Activated CD8-positive, alpha-beta memory T cell treated with anti-CD3 and anti-CD28 coated beads for 1 hour (primary cell): Measurements from ENCODE around the gene CEBPB.
"Not testable (repeated sequence)": the region's sequence is repeated elsewhere in the genome, so short reads cannot be mapped to it uniquely, and the experiment has no call there.

Experiments
- DNase-seq, 2 donors: peaks; one replicate each; pipeline ENCODE4 v3.0.0-alpha.2; 2020; ENCODE audit warnings: low read depth in 1 of 2; ENCODE audit errors: extremely low read depth in 1 of 2

Gene CEBPB

DNA sequence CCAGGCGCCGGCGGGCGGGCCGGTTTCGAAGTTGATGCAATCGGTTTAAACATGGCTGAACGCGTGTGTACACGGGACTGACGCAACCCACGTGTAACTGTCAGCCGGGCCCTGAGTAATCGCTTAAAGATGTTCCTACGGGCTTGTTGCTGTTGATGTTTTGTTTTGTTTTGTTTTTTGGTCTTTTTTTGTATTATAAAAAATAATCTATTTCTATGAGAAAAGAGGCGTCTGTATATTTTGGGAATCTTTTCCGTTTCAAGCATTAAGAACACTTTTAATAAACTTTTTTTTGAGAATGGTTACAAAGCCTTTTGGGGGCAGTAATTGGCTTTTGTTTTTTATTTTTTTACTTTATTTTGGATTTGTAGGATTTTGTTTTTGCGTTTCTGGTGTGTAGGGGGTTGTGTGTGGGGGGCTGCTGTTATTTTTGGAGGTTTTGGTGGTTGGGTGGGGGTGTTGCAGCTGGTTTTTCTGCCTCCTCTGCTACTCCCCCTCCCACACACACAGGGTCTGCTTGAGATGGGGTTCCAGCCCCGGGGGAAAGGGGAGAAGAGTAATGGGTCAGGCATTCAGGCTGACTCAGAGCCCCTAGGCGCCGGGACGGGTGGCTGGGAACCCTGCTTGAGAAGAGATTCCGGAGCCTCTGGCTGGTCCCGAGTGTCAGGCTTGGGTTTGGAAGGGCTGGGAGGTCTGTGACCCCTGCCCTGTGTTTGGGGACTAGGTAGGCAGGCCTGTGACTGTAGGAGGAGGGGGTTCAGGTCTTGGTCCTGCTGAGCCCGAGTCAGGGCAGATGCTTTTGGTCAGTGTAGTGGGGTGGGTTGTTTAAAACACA lies 2.0 kb downstream of the CEBPB start:
- peak; percentile 37 to 60 for DNase-seq

DNA sequence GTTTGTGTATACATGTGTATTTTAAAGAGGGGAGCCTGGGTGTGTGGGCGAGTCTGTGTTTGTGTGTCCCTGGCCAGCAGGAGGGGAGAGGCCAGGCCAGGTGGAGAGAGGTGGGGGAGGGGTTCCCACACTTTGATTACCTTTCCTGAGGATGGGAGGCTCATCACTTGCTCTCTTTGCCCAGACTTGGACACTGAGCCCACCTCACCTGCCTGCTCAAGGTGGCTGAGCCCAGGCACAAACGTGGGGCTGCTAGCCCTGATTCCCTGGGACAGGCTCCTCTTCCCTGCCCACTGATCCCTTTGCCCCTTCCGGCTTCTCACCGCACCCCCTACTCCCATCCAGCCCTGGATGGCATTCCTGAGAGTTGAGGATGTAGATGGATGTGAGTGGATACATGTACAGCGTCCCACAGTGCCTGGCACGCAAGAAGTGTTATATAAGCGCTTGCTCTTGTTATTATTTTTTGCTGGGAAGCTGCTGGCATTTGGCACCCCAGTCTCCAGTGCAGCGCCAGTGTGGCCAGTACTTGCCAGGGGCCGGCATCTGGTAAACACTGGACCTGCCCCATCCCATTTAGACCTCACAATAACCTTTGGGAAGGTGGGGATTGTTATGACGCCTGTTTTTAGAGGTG lies 2.7 kb downstream of the CEBPB start:
- DNase-seq, result no peak

DNA sequence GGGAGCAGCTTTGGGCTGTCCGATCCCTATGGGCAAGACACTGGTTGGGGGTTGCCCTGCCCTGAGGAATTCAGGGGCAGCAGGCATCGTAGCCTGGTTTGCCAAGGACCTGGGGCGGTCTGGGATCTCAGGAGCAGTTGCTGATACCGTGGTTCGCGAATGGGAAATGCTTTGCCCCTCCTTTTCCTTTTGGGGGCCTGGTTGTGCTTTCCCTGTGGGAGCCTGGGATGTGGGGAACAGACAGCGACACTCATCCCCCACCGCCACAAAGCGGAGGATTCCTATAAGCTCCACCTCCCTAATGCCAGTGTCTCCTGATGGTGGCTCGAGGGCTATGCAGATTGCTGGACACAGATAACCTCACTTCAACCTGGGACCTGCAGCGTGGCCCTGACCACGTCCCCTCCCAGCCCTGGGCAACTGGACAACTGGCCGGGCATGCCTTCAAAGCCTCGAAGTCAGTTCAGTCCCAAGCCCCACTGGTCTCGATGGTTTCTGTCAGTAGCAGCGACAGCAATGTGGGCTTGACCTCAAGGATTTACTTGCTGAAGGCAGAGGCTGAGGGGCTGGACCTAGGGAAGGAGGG lies 3.3 kb downstream of the CEBPB start:
- no peak for DNase-seq

DNA sequence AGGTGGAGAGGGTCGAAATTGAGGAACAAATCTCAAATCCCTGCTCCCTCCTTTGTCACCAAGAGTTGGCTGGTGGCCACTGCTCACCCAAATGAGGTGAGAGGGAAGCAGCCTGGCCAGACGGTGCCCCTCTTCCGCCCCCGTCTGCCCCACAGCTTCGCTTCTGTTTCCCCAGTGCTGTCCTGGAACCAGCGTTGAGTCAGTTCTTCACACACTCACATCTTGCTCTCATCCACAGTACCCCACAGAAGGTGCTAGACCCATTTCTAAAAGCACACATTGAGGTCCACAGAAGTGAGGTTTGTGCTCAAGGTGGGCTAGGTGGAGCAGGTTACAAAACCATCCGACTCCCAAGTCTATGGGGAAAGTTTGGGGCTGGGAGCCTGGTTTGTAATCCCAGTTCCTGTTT lies 3.8 kb downstream of the CEBPB start:
- DNase-seq, result no peak

DNA sequence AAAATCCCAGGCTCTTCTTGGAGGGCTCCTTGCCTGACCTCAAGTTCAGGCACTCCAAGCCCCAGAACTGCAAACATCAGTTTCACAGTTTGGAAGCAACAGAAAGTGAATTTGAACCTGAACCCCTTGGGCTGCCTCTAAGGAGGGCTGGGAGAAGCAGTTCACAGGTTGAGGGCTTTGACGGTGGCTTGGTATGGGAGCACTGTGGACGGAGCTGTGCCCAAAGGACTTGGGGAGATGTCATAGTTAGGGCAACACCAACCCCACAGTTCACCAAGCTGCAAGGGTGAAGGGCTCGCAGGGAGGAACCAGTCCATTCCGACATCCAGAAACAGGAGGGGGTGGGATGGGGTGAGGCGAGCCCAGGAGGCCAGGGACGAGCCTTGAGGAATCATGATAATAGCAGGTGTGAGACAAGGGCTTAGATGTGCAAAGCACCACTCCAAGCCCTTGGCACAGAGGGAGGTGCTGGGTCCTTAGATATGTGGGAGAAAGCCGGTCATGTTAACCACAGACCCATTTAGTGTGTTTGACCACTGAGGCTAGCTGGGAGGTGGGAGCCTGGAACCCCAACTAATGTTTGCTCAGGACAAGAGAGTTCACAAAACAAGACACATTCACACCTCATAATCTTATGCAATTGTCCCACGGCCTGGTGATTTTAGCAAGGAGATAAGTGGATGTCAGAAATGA lies 4.3 kb downstream of the CEBPB start:
- DNase-seq, result no peak

DNA sequence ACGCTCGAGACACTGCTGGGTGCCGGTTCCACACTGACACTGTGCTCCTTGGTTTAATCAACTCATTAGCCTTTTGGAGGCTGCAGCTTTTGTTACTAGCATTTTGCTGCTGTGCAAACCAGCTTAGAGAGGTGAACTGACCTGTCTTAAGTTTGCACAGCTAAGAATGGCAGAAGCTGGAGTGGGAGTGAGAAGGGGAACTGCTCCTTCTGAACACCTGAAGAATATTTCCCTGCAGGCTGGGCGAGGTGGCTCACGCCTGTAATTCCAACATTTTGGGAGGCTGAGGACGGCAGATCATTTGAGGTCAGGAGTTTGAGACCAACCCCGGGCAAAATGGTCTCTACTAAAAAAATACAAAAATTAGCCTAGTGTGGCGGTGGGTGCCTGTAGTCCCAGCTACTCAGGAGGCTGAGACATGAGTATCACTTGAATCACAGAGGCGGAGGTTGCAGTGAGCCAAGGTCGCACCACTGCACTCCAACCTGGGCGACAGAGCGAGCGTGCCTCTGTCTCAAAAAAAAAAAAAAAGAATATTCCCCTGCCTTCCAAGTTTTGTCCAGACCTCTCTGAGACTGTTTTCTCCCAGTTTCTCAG lies 5.0 kb downstream of the CEBPB start:
- DNase-seq, result no peak

DNA sequence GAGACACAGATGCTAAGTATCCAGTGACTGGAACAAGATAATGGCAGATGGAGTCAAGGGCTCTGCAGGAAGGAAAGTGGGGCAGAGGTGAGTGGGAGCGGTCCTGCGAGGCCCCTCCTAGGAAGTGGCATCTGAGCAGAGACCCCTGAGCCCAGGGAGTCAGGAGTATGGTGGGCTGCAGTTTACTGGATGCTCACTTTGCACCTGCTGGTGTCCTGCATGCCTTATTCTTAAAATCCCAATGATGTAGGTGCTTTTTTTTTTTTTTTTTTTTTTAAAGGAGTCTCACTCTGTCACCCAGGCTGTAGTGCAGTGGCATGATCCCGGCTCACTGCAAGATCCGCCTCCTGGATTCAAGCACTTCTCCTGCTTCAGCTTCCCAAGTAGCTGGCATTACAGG lies 5.6 kb downstream of the CEBPB start:
- no peak for DNase-seq

DNA sequence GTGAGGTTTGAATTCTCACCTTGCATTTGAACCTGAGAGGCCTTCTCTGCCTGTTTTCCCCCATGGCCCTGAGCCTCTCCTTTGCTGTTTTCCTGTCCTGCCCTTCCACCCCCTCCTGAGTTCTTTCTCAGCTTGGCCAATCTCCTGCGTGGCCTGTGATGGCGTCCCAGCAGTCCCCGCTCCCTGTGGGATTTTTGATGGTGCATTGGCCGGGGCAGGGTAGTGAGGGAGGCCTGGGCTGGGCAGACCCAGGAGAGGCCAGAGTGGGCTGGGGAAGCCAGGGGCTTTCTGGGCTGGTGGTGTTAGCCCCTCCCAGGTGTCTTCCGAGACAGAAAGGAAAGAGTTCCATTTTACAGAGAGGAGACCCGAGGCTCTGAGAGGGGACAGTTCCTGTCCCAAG lies 6.3 kb downstream of the CEBPB start:
- DNase-seq, result no peak

DNA sequence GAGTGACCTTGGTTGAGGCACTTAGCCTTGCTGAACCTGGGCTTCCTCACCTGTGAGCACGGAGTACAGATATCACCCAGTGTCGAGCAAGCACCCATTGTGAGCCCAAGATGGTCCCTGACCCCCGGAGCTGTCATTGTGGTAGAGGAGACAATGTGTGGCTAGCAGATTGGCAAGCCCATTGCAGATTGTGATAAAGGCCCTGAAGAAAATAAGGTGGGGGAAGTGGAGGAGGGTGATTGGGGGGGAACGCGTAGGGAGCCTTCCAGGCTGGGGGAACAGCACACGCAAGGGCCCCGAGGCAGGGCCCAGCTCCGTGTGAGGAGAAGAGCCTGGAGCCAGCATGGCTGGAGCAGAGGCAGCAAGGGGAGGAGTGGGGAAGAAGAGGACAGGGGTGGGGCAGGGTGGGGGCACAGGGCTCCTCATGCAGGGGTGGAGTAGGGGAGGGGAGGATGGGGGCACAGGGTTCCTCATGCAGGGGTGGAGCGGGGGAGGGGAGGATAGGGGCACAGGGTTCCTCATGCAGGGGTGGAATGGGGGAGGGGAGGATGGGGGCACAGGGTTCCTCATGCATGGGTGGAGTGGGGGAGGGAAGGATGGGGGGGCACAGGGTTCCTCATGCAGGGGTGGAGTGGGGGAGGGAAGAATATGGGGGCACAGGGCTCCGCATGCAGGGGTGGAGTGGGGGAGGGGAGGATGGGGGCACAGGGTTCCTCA lies 7.0 kb downstream of the CEBPB start:
- no peak for DNase-seq

DNA sequence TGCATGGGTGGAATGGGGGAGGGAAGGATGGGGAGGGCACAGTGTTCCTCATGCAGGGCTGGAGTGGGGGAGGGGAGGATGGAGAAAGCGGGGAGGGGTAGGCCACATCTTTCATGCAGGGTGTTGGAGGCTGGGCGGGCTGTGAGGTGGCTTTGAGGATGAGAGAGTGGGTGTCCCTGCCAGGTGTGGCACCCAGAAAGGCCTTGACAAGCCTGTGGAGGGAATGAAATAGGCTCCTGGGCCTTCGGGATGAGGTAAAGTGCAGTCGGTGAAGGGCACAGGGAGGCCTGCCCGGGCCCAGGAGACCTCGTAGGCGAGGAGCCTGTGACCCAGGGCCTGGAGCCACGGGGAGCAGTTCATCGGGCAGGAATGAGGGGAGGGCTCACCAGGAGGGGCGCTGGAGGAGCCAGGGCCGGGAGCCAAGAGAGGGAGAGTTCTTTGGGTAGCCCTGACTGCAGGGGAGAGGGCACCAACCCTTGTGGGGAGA lies 7.6 kb downstream of the CEBPB start:
- DNase-seq, result no peak

DNA sequence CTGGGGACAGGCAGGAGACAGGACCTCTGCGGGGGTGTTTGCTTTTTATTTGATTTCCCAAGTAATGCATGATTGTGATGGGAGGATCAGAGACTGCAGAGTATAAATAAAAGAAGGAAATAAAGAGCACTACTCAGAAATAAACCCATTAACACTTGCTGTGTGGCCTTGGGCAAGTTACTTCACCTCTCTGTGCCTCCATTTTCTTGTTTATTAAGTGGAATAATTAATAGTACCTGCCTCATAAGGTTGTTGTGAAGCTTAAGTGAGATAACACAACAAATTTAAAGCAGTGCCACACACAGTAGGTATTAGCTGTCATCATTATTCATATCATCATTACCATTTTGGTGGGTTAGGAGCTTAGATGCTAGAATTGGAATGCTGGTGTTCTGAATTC lies 8.1 kb downstream of the CEBPB start:
- DNase-seq, result no peak

DNA sequence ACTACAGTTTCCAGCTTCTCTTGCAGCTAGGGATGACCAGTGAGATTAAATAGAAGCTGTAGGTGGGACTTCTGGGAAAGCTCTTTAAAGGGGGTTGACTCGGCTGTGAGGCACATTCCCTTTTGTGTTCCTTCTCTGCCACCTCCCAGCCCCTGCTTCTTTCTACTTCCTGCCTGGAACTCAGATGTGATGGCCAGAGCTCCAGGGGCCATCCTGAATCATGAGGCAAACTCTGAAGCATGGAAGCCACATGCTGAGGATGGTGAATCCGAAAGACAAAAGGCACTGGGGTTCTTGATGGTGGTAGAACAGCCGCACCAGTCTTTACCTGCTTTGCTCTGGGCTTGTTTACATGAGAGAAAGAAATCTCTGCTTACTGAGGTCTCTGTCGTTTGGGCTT lies 9.1 kb downstream of the CEBPB start:
- DNase-seq, result no peak

DNA sequence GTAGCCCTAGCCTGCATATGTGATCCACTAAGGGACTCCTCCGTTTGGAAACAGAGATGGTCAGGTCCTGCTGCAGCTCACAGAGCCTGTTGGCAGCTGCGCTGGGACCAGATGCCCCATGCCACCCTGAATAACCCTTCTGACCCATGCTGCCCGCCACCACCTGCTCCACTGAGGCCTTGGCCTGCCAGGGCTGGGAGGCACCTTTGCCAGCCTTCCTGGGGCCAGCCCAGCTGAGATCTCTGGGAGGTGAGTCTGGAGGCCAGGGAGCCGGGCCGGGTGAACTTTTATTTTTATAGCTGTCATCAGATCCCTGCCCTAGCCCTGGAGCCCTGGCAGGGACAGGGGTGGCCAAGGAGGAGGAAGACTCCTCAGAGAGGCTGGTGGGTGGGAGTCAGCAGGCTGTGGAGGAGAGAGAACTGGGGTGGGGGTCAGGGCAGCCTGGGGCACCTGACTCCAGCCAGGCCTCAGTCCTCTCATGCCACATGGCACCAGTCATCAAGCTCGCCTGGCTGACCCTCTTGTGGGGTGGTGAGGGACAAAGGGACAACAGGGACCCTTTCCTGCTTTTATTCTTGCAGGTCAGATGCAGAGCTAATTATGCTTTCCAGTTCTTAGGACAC lies 10.0 kb downstream of the CEBPB start:
- no peak for DNase-seq

DNA sequence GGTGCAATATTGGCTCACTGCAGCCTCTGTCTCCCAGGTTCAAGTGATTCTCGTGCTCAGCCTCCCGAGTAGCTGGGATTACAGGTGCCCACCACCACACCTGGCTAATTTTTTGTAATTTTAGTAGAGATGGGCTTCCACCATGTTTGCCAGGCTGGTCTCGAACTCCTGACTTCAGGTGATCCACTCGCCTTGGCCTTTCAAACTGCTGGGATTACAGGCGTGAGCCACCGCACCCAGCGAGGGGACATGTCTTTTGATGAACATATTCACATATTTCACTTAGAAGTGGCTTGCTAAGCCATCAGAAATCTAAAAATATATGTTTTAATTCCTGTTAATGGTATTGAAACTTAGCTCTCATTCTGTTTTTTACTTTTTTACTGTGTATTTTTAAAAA lies 11.1 kb downstream of the CEBPB start:
- not testable (repeated sequence) for DNase-seq

DNA sequence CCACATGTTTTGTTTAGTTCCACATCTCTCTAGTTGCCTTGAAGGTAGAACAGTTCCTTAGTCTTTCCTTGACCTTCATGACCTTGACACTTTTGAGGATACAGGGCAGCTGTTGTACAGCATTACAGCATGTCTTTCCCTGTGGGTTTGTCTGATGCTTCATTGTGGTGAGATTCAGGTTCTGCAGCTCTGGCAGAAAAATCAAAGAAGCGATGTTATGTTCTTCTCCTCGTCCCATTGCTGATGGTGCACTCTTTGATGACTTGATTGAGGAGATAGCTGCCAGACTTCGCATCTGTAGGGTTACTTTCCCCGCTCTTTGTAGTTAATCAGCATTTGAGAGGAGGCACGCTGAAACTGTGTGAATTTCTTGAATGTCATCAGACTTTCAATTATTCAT lies 12.0 kb downstream of the CEBPB start:
- DNase-seq, result no peak

DNA sequence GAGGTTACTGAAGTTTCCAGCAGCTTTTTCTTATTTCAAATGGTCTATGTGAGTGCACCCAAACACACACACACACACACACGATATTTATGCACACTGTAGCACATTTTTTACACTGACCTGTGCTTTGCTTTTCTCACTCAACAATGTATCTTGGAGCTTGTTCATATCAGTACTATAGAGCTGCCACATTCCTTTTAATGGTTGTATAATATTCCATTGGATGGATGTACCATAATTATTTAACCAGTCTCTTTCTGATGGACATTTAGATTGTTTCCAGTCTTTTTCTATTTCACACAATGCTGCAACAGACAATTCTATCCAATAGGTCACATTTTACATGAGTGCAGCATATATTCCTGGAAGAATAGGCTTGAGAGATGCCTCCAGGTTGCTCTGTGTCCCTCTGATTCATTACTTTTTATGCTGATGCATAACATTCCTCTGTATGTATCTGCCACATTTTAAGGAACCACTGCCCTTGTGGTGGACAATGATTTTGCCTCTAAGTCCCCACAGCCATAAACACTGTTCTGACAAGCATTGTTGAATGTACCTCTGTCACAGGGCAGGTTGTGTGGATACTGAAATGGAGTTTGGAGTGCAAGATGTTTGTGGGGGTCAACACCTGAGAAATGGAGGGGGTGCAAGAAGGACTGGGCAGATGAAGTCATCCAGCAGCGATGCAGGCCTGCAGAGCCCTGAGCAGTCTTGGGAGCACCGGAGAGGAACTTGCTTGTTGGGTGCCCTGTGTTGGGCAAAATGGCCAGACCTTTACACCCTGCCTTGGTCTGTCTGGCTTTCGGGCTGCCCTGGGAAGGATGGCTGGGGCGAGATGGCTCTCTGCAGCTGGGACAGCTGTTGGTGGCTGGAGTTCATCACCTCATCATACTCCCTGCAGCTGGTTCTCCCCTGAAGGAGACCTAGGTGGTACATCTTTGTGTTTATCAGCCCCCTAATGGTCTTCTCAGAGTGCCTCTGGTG lies 13.6 kb downstream of the CEBPB start:
- DNase-seq, result no peak

DNA sequence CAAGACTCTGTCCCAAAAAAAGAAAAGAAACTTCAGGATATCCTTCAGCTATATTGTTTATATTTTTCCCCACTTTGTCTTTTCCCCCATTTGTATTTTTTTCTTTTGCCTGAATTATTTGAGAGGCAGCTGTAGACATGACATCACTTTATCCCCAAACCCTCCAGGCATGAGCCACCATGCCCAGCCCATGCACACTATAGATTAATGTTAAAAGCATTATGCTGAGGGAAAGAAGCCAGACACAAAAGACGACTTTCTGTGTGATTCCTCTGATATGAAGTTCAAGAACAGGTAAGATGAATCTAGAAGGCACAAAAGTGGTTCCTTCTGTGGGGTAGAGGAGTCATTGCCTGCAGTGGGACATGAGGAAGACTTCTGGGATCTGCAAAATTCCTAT lies 16.4 kb downstream of the CEBPB start:
- no peak for DNase-seq

DNA sequence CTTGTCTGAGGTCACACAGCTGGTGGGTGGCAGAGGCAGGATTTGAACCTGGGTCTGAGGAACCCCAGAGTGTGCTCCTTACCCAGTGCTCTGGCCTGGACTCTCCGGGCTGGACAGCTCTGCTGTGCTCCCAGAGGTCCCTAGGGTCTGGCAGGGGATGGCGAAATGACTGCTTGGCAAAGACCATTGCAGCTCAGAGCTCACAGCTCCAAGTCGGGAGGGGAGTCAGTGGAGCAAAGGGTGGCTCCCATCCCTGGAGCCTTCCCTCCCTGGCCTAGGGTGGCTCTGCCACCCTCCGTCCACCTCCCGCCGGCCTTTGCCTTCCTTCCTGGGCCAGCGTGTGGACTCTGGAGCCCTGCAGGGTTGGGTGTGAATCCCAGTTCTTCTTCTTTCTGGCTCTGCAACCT lies 17.5 kb downstream of the CEBPB start:
- DNase-seq, result no peak

DNA sequence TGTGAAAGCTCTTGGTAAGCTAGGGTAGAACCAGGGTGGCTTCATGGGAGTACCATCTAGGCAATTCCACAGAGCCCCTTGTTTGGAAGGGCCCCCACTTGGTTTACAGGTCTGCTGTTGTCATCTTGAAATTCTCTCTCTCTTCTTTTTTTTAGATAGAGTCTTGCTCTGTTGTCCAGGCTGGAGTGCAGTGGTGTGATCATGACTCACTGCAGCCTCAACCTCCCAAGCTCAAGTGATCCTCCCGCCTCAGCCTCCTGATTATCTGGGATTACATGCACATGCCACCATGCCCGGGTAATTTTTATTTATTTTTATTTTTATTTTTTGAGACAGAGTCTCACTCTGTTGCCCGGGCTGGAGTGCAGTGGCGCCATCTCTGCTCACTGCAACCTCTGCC lies 18.2 kb downstream of the CEBPB start:
- not testable (repeated sequence) for DNase-seq
